Measurements from ENCODE around the gene REEP6. TPM values are rescaled to one million over a fixed set of nuclear protein-coding genes. Genes with fewer than 3 reads are reported as not detected.
A peak's percentile ranks its signal among the peaks of the same experiment; 100 is the strongest.

The REEP6 gene
- total RNA-seq, 2 experiments from 2014 or later = 2.0 to 2.4 TPM

GRCh38 chr19:1465191-1466016 lies 25.6 kb upstream of the REEP6 start:
- ChIA-PET POLR2A (interaction anchor here (0.7 to 1.4 kb wide), 7 partner anchors 7 to 124 kb away, joined by 3 to 6 read pairs (median 3); partner anchors contain the start of gene PLK5), CTCF (interaction anchor here (0.7 to 1.7 kb wide), 8 partner anchors 8 to 281 kb away, joined by 3 to 13 read pairs (median 3); no protein-coding TSS in a partner anchor)
- Mint-ChIP-seq H3K27ac (no peak overlapping the region), H3K4me3 (no peak overlapping the region), H3K9me3 (no peaks in the 10 kb centered on the region), H3K4me1 (ENCODE audit: low read depth) (peaks cover 3% of the 10 kb centered on the region), H3K36me3 (ENCODE audit: low read depth) (no peaks in the 10 kb centered on the region), H3K27me3 (peaks cover 5% of the 10 kb centered on the region)
- peak; percentile 52 for ATAC-seq
- TF ChIP-seq, protein P1, sequence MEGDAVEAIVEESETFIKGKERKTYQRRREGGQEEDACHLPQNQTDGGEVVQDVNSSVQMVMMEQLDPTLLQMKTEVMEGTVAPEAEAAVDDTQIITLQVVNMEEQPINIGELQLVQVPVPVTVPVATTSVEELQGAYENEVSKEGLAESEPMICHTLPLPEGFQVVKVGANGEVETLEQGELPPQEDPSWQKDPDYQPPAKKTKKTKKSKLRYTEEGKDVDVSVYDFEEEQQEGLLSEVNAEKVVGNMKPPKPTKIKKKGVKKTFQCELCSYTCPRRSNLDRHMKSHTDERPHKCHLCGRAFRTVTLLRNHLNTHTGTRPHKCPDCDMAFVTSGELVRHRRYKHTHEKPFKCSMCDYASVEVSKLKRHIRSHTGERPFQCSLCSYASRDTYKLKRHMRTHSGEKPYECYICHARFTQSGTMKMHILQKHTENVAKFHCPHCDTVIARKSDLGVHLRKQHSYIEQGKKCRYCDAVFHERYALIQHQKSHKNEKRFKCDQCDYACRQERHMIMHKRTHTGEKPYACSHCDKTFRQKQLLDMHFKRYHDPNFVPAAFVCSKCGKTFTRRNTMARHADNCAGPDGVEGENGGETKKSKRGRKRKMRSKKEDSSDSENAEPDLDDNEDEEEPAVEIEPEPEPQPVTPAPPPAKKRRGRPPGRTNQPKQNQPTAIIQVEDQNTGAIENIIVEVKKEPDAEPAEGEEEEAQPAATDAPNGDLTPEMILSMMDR (IDR thresholded peaks at IDR 0.05) = peak; percentile 50
- intact Hi-C loops (cut with micrococcal nuclease) = no loop called here
- peak; percentile 56 for DNase-seq

DNA sequence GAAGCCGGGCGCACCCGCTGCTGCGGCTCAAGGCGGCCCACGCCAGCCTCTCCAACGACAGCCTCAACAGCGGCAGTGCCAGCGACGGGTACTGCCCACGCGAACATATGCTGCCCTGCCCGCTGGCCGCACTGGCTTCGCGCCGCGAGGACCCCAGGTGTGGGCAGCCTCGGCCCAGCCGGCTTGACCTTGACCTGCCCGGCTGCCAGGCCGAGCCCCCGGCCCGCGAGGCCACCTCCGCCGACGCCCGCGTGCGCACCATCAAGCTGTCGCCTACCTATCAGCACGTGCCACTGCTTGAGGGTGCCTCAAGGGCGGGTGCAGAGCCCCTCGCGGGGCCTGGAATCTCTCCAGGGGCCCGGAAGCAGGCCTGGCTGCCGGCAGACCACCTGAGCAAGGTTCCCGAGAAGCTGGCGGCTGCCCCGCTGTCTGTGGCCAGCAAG lies 24.9 kb upstream of the REEP6 start:
- DNase-seq (no peak), ATAC-seq (no peak)
- H3K9me3 Mint-ChIP-seq = no peaks in the 10 kb centered on the region
- H3K27ac Mint-ChIP-seq = no peak overlapping the region
- H3K4me3 Mint-ChIP-seq = no peak overlapping the region
- CTCF ChIA-PET = interaction anchor here (0.7 to 1.7 kb wide), 8 partner anchors 8 to 281 kb away, joined by 3 to 13 read pairs (median 3); no protein-coding TSS in a partner anchor
- no peaks in the 10 kb centered on the region for H3K36me3 Mint-ChIP-seq (ENCODE audit: low read depth)
- TF ChIP-seq, protein P1 (IDR thresholded peaks at IDR 0.05) = peak; percentile 28
- peaks cover 3% of the 10 kb centered on the region for H3K4me1 Mint-ChIP-seq (ENCODE audit: low read depth)
- H3K27me3 Mint-ChIP-seq = peaks cover 6% of the 10 kb centered on the region
- intact Hi-C loops (cut with micrococcal nuclease) = no loop called here
- POLR2A ChIA-PET = interaction anchor here (0.7 to 1.4 kb wide), 8 partner anchors 8 to 124 kb away, joined by 3 to 6 read pairs (median 3); partner anchors contain the start of gene PLK5

GRCh38 chr19:1466461-1467214 lies 24.3 kb upstream of the REEP6 start:
- Mint-ChIP-seq H3K27me3 (peaks cover 7% of the 10 kb centered on the region), H3K9me3 (no peaks in the 10 kb centered on the region), H3K27ac (no peak overlapping the region), H3K4me3 (no peak overlapping the region), H3K36me3 (ENCODE audit: low read depth) (no peaks in the 10 kb centered on the region), H3K4me1 (ENCODE audit: low read depth) (peaks cover 7% of the 10 kb centered on the region)
- DNase-seq = no peak
- CTCF ChIA-PET = interaction anchor here (0.7 to 1.7 kb wide), 8 partner anchors 9 to 142 kb away, joined by 3 to 13 read pairs (median 3); no protein-coding TSS in a partner anchor
- POLR2A ChIA-PET = interaction anchor here (0.6 to 1.4 kb wide), 7 partner anchors 9 to 57 kb away, joined by 3 to 6 read pairs (median 3); partner anchors contain the start of gene PLK5
- TF ChIP-seq, protein P1 (IDR thresholded peaks at IDR 0.05) = no peak
- no peak for ATAC-seq
- intact Hi-C loops (cut with micrococcal nuclease) = no loop called here

DNA sequence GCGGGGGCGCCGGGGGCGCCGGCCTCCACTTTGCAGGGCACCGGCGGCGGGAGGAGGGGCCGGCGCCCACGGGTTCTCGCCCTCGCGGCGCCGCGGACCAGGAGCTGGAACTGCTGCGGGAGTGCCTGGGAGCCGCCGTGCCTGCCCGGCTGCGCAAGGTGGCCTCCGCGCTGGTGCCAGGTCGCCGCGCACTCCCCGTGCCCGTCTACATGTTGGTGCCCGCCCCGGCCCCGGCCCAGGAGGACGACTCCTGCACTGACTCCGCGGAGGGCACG lies 23.8 kb upstream of the REEP6 start:
- Mint-ChIP-seq H3K9me3 (no peaks in the 10 kb centered on the region), H3K27me3 (peaks cover 11% of the 10 kb centered on the region), H3K36me3 (ENCODE audit: low read depth) (no peaks in the 10 kb centered on the region), H3K27ac (no peak overlapping the region), H3K4me3 (no peak overlapping the region), H3K4me1 (ENCODE audit: low read depth) (peaks cover 8% of the 10 kb centered on the region)
- CTCF ChIA-PET = interaction anchor here (1.3 to 1.4 kb wide), 2 partner anchors 11 to 143 kb away, joined by 3 read pairs; no protein-coding TSS in a partner anchor
- POLR2A ChIA-PET = interaction anchor here (0.6 to 1.2 kb wide), 2 partner anchors 11 to 27 kb away, joined by 3 read pairs; no protein-coding TSS in a partner anchor
- TF ChIP-seq, protein P1 (IDR thresholded peaks at IDR 0.05) = no peak
- intact Hi-C loops (cut with micrococcal nuclease) = no loop called here
- no peak for DNase-seq
- no peak for ATAC-seq

Measured in activated CD8-positive, alpha-beta T cell treated with anti-CD3 and anti-CD28 coated beads for 36 hours (primary cell).